ENCODE results near the gene DCC. TPM values are rescaled to one million over a fixed set of nuclear protein-coding genes. Genes with fewer than 3 reads are reported as not detected.

DCC gene
- total RNA-seq, 3 donors from 2014 or later (not counting 1 experiment from before 2014, with no cell fraction given): not detected

DNA sequence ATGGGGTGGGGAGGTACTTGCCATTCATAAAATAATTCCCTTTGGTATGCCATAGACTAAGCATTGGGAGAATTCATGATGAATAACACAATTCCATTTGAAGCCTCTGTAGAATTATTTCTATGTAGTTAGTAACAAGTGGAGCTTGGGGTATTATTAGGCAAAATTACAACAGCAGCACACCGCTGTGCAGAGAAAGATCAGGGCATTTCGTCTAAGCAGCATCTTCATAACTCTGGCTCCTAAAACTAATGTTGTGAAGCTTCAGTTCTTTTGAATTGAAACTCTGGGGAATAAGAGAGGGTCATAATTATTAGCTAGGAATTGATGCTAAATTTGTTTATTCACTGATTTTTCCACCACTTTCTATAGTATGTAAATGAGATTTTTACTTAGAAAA is 630.7 kb downstream of the DCC start:
- Histone ChIP-seq H3K4me3 (ENCODE audit: low read length) (no peak overlapping the region), H3K27ac (ENCODE audit: low read length) (no peak overlapping the region), H3K27me3 (ENCODE audit: control insufficient read depth, insufficient read depth, low read length) (no peaks in the 10 kb centered on the region), H3K4me1 (ENCODE audit: control insufficient read depth, insufficient read depth, low read length) (no peaks in the 10 kb centered on the region), H3K36me3 (ENCODE audit: control insufficient read depth, insufficient read depth, low read length) (no peaks in the 10 kb centered on the region), H3K9me3 (ENCODE audit: control insufficient read depth, insufficient read depth, low read length) (no peaks in the 10 kb centered on the region)
- H3K4me1 Mint-ChIP-seq: no peaks in the 10 kb centered on the region
- no peak overlapping the region for H3K4me3 Mint-ChIP-seq
- intact Hi-C loops (cut with micrococcal nuclease): no loop called here
- no peak for ATAC-seq
- no peak overlapping the region for H3K27ac Mint-ChIP-seq
- H3K27me3 Mint-ChIP-seq (ENCODE audit: low read depth in 2 of 2): no peaks in the 10 kb centered on the region
- peaks cover 17 to 20% of the 10 kb centered on the region in 2 donors for H3K9me3 Mint-ChIP-seq
- 85% methylated on average over 2 of the region's 2 CpGs for WGBS (ENCODE audit: insufficient coverage)
- DNase-seq: no peak
- TF ChIP-seq, protein P1, sequence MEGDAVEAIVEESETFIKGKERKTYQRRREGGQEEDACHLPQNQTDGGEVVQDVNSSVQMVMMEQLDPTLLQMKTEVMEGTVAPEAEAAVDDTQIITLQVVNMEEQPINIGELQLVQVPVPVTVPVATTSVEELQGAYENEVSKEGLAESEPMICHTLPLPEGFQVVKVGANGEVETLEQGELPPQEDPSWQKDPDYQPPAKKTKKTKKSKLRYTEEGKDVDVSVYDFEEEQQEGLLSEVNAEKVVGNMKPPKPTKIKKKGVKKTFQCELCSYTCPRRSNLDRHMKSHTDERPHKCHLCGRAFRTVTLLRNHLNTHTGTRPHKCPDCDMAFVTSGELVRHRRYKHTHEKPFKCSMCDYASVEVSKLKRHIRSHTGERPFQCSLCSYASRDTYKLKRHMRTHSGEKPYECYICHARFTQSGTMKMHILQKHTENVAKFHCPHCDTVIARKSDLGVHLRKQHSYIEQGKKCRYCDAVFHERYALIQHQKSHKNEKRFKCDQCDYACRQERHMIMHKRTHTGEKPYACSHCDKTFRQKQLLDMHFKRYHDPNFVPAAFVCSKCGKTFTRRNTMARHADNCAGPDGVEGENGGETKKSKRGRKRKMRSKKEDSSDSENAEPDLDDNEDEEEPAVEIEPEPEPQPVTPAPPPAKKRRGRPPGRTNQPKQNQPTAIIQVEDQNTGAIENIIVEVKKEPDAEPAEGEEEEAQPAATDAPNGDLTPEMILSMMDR (IDR thresholded peaks at IDR 0.05): no peak
- no peaks in the 10 kb centered on the region for H3K36me3 Mint-ChIP-seq

DNA sequence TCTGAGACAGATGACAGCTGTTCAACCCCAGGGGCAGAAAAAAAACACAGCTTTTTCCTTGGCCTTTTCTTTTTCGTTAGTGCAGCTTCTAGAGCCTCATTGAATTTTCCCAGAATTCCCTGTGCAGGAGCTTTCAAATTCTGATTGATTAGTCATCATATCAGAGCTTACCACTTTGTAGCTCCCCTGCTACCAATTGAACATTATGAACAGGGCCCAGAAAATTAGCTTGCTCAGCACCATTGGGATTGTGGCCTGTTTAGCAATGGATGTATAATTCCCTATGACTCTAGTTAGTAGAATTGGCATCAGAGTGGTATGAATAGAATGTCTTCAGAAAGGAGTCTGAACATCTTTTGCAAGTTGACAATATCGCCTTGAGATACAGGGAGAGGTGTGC is 631.1 kb downstream of the DCC start:
- H3K36me3 Mint-ChIP-seq: no peaks in the 10 kb centered on the region
- intact Hi-C loops (cut with micrococcal nuclease): no loop called here

DNA sequence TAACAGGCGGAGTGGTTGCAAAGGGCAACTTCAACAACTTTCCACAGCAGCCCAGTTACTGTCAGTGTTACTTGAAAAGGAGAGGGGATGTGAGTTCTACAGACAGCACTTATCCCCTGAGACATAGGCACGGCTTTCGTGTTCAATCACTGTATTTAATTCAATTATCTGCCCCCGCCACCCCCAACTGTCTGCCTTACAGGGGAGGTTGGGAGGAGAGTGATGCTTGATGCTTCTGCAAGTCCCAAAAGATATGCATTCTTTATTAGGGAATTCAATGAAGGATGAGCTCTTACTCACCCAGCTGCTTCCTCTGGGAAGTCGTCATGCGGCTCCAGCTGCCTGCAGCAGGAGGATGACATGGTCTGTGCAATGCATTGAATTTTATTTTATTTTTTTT is 639.9 kb downstream of the DCC start:
- Histone ChIP-seq H3K4me1 (ENCODE audit: control insufficient read depth, insufficient read depth, low read length) (no peaks in the 10 kb centered on the region), H3K4me3 (ENCODE audit: low read length) (no peak overlapping the region), H3K27ac (ENCODE audit: low read length) (no peak overlapping the region), H3K9me3 (ENCODE audit: control insufficient read depth, insufficient read depth, low read length) (no peaks in the 10 kb centered on the region), H3K36me3 (ENCODE audit: control insufficient read depth, insufficient read depth, low read length) (no peaks in the 10 kb centered on the region), H3K27me3 (ENCODE audit: control insufficient read depth, insufficient read depth, low read length) (no peaks in the 10 kb centered on the region)
- Mint-ChIP-seq H3K27me3 (ENCODE audit: low read depth in 2 of 2) (no peaks in the 10 kb centered on the region), H3K9me3 (peaks cover 11 to 17% of the 10 kb centered on the region in 2 donors), H3K4me3 (no peak overlapping the region), H3K4me1 (no peaks in the 10 kb centered on the region), H3K36me3 (no peaks in the 10 kb centered on the region), H3K27ac (no peak overlapping the region)
- no peak for ATAC-seq
- DNase-seq: no peak
- intact Hi-C loops (cut with micrococcal nuclease): no loop called here
- WGBS (ENCODE audit: insufficient coverage): 100% methylated on average over 2 of the region's 6 CpGs
- TF ChIP-seq, protein P1 (IDR thresholded peaks at IDR 0.05): no peak

More for the DNA sequence above, 631.1 kb downstream of the DCC start:
- H3K4me1 Mint-ChIP-seq: no peaks in the 10 kb centered on the region
- Histone ChIP-seq H3K4me3 (ENCODE audit: low read length) (no peak overlapping the region), H3K4me1 (ENCODE audit: control insufficient read depth, insufficient read depth, low read length) (no peaks in the 10 kb centered on the region), H3K9me3 (ENCODE audit: control insufficient read depth, insufficient read depth, low read length) (no peaks in the 10 kb centered on the region), H3K27me3 (ENCODE audit: control insufficient read depth, insufficient read depth, low read length) (no peaks in the 10 kb centered on the region), H3K27ac (ENCODE audit: low read length) (no peak overlapping the region), H3K36me3 (ENCODE audit: control insufficient read depth, insufficient read depth, low read length) (no peaks in the 10 kb centered on the region)
- no peak overlapping the region for H3K27ac Mint-ChIP-seq
- ATAC-seq (no peak), DNase-seq (no peak)
- peaks cover 18 to 20% of the 10 kb centered on the region in 2 donors for H3K9me3 Mint-ChIP-seq
- H3K4me3 Mint-ChIP-seq: no peak overlapping the region
- TF ChIP-seq, protein P1 (IDR thresholded peaks at IDR 0.05): no peak
- 88% methylated on average over 2 of the region's 2 CpGs for WGBS (ENCODE audit: insufficient coverage)
- no peaks in the 10 kb centered on the region for H3K27me3 Mint-ChIP-seq (ENCODE audit: low read depth in 2 of 2)

DNA sequence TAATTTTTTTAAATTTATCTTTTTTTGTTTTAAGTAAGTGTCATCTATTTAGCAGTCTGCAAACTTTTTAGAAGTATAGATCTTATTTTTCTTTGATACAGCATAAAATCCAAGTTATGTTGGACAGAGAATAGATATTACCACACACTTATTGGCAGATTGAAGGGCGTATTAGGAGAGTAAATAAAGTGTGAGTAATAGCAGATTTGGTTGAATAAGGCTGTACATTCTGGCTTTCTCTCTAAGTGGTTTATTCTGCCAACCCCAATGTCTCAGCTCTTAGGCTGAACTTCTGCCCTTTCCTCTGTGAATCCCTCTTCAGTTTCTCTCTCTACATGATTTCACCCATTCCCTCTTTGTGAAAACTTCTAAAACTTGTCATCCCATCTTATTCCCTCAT is 651.2 kb downstream of the DCC start:
- WGBS (ENCODE audit: insufficient coverage): no CpG with 5 or more reads among the region's 1 CpG
- H3K9me3 ChIP-seq (ENCODE audit: control insufficient read depth, insufficient read depth, low read length): peaks cover 4% of the 10 kb centered on the region
- no peak overlapping the region for H3K4me3 ChIP-seq (ENCODE audit: low read length)

More for the DNA sequence above, 651.2 kb downstream of the DCC start:
- TF ChIP-seq, protein P1 (IDR thresholded peaks at IDR 0.05): no peak
- Histone ChIP-seq H3K27ac (ENCODE audit: low read length) (no peak overlapping the region), H3K4me1 (ENCODE audit: control insufficient read depth, insufficient read depth, low read length) (no peaks in the 10 kb centered on the region), H3K36me3 (ENCODE audit: control insufficient read depth, insufficient read depth, low read length) (no peaks in the 10 kb centered on the region), H3K27me3 (ENCODE audit: control insufficient read depth, insufficient read depth, low read length) (no peaks in the 10 kb centered on the region)
- Mint-ChIP-seq H3K27me3 (ENCODE audit: low read depth in 2 of 2) (no peaks in the 10 kb centered on the region), H3K9me3 (peaks cover 2 to 6% of the 10 kb centered on the region in 2 donors), H3K36me3 (no peaks in the 10 kb centered on the region), H3K4me3 (no peak overlapping the region), H3K4me1 (no peaks in the 10 kb centered on the region), H3K27ac (no peak overlapping the region)
- DNase-seq (no peak), ATAC-seq (no peak)
- intact Hi-C loops (cut with micrococcal nuclease): no loop called here
